Stimulated activated CD4-positive, alpha-beta T cell treated with anti-CD3 and anti-CD28 coated beads, Interleukin-4, amount 100 ng/mL, for 4 hours (primary cell): ENCODE data around the gene SH3BGRL3.
A peak's percentile ranks its signal among the peaks of the same experiment; 100 is the strongest.
"Not testable (repeated sequence)": the region's sequence is repeated elsewhere in the genome, so short reads cannot be mapped to it uniquely, and the experiment has no call there.

Experiments
- DNase-seq, 2 experiments: peaks; one replicate each; pipeline ENCODE4 v3.0.0-alpha.2; 2020

The SH3BGRL3 gene

GRCh38 chr1:26291939-26292338 lies 12.1 kb downstream of the SH3BGRL3 start:
- DNase-seq, result no peak

DNA sequence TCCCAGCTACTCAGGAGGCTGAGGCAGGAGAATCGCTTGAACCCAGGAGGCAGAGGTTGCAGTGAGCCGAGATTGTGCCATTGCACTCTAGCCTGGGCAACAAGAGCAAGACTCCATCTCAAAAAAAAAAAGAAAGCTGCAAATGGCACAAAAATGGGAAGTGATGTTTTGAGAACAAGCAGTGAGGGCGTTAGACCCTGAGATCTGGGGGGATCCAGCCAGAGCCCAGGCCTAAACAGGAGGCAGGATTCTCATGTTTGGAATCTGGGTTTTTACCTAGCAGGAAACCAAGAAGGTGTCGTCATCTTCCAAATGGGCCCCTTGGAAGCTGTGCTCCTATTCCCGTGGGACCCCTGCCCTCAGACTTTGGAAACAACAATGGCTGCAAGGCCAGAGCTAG lies 12.8 kb downstream of the SH3BGRL3 start:
- not testable (repeated sequence) for DNase-seq

- DNase-seq, result no peak
These were observed 14.1 kb downstream of the SH3BGRL3 start for GRCh38 chr1:26293911-26294463.

DNA sequence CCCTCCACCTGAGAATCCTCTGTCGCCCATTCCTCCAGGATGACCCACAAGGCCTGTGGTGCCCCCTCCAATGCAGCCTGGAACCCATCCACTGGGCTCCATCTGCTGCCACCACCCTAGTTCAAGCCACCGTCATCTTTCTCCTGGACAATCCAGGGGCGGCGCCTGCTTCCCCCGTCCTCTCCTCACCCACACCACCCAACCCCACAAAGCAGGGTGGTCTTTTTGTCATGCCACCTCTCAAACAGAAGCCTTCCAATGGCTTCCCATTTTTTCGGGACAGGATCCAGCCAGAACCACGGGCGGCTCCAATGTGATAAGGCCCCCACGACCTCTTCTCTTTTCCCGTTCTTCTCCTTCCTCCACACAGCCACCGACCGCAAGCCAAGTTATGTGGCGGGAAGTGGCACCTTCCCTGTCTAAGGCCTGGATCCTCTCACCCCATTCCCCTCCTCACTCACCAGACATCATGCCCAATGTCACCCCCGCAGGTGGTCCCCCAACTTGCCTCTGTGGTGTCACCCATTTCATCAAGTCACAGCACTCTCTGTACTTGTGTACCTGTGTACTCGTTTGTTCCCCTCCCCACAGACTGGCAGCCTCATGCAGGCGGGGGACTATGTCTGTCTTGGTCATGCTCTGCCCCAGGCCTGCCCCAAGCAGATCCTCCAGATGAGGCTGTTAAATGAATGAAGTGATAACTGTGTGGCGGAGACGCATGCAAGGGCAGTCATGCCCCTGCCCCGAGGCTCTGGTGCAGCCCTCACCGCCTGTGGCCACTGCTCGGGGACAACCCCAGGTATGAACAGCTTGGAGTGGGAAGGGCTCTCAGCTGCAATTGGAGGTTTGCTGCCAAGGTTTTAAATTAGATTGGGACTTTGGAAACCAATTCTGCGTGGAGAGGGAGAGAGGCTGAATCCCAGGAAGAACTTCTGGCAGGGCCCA lies 15.6 kb downstream of the SH3BGRL3 start:
- DNase-seq, result no peak

DNA sequence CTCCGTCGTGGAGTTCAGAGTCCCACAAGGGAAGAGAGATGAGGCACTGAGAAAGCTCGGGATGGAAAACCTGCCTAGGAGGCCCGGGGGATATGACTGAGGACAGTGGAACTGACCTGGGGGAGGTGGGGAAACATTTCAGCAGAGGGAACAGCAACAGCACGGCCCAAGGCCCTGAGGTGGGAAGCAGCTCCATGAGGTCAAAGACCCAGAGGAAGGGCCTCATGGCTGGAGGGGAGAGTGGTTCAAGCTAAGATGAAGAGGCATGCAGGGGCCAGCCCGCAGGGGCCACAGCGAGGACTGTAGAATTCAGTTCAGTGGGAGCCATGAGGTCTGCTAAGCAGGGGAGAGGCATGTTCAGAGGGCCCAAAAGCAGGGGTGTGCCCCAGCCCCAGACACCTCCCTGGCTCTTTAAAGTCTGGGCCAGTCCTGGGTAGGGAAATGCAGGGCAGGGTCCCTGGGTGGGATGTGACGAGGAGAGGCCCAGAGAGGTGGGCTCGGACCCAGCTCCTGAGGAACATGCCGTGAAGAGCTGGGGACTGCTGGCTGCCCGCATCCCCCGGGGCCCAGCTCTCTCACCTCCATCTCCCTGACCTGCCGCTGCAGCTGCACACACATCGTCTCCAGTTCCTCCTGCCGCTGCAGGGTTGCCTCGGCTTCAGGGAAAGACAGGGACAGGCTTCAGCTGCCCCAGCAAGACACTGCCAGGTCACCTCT lies 16.6 kb downstream of the SH3BGRL3 start:
- DNase-seq, result no peak

DNA sequence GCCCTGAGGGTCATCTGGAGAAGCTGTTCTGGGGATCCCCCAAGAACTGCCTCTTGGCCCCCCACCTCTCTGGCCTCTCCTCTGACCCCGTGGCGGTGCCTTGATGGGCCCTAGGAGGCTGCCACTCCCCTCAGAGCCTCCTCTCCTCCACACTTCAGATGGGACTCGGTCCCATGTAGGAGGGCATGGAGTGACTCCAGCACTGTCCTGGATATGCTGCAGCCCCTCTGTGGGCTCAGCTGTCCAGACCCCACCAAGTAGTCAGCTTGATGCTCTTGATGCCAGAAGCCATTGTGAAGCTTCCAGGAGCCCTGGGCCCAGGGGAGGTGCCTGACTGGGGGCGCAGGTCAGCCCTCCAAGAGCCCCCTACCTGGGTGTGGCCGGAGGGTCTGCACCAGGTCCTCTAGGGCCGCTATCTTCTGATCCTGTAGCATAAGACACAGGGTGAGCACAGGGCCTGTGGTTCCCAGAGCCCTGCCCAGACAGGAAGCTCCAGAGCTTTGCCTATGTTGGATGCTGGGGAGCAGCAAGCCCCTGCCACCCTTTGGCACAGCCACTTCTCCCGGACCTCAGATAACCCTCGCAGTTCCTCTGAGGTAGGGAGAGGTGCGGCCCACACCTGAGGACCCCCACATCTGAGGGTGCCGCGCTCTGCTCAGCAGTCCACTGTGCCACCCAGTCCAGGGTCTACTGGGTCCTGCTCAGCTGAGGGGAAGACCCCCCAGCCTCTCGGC lies 17.3 kb downstream of the SH3BGRL3 start:
- DNase-seq, result no peak

- no peak for DNase-seq
These were observed 17.9 kb downstream of the SH3BGRL3 start for GRCh38 chr1:26297791-26298124.

DNA sequence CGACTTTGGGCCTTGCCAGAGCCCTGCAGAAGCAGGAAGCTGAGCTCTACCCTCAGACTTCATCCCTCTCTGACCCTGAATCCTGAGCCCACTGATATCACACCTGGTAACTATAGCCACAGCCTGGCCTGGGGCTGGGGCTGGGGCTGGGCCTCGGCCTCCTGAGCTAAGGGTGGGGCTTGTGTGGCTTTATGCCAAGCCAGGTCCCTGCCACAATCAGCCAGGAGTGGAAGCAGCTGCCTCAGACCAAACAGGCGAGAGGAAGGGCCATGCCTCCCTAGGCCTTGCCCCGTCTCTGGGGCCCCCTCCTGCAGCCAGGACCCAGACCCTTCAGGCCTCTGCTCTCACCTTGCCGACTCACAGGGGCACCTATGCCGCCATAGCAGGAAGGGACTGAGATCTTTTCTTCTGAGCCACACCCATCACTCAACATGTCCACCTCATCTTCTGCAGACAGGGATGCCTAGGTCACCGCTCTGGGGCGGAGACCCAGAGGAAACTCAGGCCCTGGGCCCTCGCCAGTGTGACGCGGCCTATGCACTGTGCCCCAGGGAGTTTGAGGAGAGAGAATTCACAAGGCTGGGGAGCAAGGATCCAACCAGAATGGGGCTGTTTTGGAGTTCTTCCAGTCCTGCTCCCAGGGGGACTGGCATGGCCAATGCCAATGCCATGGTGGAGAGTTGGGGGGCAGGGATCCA lies 20.8 kb downstream of the SH3BGRL3 start:
- no peak for DNase-seq

DNA sequence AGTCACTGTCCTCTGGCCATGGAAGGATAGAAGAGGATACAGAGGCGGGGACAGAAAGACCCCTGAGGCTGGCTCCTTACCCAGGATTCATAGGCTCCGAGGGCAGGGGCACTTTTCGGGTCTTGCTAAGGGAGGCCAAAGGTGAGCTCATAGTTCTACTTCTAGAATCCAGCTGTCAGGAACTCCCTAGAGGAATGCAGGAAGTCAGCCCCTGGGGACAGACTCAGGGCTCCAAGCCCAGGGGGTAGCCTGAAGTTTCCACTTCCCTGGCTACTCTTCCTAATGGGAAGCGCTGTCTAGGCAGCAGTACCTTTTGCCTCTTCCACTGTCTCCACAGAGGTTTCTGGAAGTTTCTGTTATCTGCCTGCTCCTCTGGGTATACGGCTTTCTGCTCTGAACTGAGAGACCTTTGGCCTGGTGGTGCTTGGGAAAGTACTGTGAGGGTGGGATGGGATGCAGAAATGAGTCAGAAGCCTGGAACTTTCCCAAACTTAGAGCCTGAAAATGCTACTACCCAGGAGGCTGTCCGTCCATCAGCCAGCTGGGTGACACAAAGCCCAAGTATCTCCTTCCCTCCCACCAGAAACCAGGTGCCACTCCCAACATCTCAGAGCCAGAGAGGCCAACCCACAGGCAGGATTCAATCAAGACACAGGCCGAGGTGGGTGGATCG lies 23.0 kb downstream of the SH3BGRL3 start:
- DNase-seq, result no peak

DNA sequence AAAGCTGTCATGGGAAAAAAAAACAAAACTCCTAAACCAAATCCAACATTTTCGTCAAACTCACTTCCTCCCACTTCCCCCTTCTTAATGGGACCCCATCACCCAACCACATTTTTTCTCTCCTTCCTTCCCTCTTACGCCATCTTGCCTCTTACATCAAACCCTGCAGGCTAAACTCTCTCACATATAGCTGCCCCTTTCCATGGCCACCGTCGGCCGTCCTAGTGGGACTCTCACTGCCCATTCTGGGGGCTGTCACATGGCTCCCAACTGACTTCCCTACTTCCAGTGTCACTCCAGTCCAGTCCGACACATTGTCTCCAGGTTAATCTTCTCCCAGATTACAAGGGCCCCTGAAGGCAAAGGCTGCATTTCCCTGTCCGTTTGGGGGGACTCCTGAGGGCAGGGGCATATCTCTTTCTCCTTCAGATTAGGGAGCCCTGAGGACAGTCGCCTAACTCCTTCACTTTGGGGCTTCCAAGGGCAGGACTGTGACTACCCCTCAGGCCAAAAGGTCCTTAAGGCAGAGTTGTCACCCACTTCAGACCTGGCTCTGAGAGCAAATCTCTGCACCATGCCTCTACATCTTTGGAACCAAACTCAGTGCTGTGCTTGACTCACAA lies 25.9 kb downstream of the SH3BGRL3 start:
- no peak for DNase-seq

GRCh38 chr1:26306290-26307229 lies 26.7 kb downstream of the SH3BGRL3 start, which contains the start of gene UBXN11:
Gene UBXN11 (minus strand): TSS chr1:26306636. CDS start chr1:26302883, 3,753 bp downstream.
- DNase-seq, result peak; percentile 84 to 92

GRCh38 chr1:26307363-26307781 lies 27.5 kb downstream of the SH3BGRL3 start:
- DNase-seq, result no peak

DNA sequence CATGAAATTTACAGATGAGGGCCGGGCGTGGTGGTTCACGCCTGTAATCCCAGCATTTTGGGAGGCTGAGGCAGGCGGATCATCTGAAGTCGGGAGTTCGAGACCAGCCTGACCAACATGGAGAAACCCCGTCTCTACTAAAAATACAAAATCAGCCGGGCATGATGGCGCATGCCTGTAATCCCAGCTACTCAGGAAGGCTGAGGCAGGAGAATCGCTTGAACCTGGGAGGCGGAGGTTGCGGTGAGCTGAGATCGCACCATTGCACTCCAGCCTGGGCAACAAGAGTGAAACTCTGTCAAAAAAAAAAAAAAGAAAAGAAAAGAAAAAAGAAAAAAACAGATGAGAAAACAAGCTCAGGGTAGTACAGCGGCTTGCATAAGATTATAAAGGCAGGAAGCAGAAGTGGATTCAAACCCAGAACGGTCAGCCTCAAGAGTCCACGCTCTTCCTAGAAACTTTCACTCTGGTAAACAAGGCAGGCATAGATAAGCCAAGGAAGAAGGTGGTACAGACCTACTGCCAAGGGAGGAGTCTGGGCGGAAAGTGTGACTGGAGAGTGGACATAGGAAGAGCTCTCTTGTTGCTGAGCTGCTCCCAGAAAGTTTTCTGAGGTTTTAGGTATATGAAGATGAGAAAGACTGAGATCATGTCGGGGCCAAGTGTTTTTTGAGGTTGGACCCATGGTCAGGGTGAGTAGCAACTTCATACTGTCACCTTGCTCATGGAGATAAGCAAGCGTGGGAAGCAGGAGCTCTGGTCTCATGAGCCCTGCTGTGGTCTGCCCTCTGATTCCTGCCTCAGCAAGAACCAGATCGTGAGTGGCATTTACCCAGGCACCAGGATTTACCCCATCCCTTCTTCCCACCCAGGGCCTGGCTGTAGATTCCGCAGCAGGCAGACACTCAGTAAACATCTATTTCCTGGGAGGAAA lies 28.3 kb downstream of the SH3BGRL3 start:
- DNase-seq, result not testable (repeated sequence)

DNA sequence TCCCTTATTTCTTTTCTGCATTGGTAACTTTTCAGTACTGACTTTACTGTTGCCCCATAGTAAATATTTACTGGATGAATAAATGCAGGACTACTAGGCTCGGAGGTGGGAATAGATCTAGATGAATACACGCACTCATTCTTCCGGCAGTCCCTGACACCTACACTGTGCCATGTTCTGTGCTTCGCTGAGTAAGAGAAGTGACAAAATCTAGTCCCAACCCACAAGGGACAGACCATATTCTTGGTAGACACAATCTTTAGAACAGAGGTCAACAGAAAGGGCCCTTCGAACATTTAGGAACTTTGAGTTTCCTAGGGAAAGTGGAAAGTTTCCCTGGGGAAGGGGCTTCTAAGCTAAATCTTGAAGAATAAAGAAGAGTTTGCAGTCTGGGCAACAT lies 34.6 kb downstream of the SH3BGRL3 start:
- no peak for DNase-seq

GRCh38 chr1:26315874-26316850 lies 36.3 kb downstream of the SH3BGRL3 start:
- DNase-seq, result no peak

GRCh38 chr1:26317146-26317545 lies 37.3 kb downstream of the SH3BGRL3 start:
- no peak for DNase-seq

GRCh38 chr1:26317612-26318337 lies 37.9 kb downstream of the SH3BGRL3 start, which contains the start of gene CD52:
Gene CD52 (plus strand): TSS chr1:26317958. CDS start chr1:26318018, 60 bp downstream.
- peak; percentile 48 to 80 for DNase-seq
